HG03432 (cell line): Measurements from ENCODE around the gene ROBO2.

Experiments
- ATAC-seq: cut with Tn5 transposase; IDR thresholded peaks from one replicate; pipeline ENCODE4 v1.9.1; 2021; ENCODE audit warnings: mild to moderate bottlenecking, moderate library complexity; ENCODE audit not compliant: unreplicated experiment

The ROBO2 gene, protein sequence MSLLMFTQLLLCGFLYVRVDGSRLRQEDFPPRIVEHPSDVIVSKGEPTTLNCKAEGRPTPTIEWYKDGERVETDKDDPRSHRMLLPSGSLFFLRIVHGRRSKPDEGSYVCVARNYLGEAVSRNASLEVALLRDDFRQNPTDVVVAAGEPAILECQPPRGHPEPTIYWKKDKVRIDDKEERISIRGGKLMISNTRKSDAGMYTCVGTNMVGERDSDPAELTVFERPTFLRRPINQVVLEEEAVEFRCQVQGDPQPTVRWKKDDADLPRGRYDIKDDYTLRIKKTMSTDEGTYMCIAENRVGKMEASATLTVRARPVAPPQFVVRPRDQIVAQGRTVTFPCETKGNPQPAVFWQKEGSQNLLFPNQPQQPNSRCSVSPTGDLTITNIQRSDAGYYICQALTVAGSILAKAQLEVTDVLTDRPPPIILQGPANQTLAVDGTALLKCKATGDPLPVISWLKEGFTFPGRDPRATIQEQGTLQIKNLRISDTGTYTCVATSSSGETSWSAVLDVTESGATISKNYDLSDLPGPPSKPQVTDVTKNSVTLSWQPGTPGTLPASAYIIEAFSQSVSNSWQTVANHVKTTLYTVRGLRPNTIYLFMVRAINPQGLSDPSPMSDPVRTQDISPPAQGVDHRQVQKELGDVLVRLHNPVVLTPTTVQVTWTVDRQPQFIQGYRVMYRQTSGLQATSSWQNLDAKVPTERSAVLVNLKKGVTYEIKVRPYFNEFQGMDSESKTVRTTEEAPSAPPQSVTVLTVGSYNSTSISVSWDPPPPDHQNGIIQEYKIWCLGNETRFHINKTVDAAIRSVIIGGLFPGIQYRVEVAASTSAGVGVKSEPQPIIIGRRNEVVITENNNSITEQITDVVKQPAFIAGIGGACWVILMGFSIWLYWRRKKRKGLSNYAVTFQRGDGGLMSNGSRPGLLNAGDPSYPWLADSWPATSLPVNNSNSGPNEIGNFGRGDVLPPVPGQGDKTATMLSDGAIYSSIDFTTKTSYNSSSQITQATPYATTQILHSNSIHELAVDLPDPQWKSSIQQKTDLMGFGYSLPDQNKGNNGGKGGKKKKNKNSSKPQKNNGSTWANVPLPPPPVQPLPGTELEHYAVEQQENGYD (N-terminal part only)

DNA sequence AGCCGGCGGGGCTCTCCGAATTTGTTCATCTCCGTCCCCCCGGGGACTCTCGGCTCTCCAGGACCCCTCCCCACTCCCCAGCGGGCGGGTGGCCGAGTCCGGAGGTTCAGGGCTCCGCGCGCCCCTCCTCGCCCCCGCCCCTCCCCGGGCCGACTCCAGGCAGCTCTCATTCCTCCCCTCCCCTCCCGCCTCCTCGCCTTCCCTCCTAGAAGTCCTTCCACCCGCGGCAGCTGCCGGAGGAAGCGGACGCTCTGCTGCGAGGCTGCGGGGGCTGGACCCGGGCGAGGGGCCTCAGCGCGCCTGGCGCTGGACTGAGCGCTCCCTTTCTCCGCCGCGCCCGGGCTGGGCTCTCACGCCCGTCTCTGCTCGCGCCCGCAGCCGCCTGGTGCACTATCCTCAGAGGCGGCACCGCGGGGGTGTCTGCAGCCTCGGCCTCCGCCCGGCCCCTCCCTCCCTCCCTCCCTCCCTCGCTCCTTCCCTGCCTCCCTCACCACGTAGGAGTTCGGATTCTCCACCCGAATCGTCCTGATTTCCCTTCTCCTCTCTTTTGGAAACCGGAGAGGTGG, at the start of gene ROBO2:
Gene ROBO2, plus strand, starts transcription at position 494 of the 566 bp plus-strand sequence. CDS start 687 bp downstream, outside the sequence.
- ATAC-seq: no peak

DNA sequence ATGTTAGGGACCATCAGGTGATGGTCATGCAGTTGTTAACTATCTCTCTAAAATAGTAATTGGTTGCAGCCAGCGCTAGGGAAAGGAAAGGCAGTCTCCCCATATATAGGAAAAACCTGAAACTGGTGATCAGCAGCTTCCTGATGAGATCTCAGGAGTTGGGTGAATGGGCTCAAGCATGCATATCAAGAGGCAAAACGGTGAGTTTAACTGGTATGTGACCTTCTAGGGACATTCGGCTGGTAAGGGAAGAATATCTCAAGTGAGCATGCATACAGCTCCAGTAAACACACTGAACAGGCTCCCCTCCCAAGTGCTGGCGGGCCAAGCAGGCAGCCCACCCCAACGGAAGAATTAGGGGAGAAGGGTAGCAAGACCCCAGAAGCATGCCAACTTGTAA, 49.3 kb upstream of the ROBO2 start:
- no peak for ATAC-seq

DNA sequence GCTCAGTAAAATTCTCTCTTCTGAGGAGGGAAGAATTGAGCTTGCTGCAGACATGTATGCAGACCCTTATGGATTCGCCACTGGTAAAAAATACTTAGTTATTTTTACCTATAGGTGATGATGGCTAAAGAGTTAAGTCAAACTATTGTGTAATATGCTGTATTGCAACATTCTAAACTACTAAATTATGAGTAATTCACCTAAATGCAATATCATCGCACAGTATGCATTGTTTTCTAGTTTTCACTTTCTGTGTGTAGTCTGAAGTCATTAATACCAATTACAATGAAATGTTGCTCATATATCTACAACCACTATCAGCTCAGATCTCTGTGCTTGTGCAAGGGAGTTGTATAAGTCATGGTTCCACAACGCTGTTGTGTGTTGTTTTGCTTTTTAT, 48.7 kb upstream of the ROBO2 start:
- ATAC-seq: no peak

DNA sequence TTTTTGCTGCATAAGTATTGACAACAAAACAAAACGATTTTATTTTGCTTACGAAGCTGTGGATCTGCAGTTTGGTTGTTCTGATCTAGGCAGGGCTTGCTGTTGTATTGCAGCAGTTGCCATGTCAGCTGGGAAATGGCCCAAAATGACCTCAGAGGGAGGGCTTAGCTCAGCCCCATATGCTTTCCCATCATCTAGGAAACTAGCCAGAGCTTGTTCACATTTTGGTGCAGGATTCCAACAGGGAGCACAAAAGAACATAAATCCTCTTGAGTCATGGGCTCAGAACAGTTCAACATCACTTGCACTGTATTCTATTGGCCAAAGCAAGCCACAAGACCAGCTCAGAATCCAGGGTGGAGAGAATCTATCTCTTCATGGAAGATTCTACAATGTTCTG, 42.2 kb upstream of the ROBO2 start:
- ATAC-seq: no peak

DNA sequence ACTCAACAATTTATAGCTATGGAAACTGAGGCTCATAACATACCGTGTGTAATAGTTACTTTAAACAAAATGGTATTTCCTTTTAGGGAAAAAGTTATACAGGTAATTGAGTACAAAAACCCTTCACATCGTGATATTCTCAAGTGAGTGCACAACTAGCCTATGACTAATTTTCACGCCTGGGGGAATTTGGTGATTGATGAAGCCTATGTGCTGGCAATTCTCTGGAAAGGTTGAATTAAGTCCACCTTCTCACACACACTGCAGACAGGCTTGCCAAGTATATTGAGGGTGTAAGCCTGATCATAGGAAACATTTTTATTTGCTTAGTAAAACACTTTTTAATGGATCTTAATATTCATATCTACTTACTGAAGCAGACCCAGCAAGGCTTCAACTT, 41.3 kb upstream of the ROBO2 start:
- no peak for ATAC-seq

DNA sequence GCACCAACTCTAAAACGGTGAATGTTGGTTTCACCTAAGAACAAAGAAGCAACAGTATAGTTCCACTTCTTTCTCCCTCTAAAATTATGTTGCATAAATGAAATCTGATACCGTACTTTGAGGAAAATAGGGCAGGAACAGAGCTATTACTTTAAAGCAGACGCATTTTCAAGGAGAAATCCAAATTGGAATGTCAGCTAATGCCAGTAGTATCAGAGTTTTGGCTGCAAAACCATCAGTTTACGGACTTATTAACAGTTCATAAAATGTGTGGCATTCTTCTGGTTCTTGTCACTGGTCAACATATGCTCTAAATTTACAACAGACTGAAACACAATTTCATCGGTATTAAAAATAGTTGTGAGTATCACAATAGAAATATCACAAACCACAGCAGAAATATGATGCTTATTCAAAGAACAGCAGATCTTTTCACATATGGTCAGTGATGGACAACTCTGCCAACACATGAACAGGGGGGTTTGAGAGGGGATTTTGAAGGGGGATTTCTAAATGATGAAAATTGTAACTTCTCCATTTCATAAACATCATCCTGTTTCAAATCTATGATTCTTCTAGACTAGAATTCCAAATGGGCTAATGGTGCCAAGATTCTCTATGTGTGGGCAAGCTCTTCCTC, 38.7 kb upstream of the ROBO2 start:
- no peak for ATAC-seq

DNA sequence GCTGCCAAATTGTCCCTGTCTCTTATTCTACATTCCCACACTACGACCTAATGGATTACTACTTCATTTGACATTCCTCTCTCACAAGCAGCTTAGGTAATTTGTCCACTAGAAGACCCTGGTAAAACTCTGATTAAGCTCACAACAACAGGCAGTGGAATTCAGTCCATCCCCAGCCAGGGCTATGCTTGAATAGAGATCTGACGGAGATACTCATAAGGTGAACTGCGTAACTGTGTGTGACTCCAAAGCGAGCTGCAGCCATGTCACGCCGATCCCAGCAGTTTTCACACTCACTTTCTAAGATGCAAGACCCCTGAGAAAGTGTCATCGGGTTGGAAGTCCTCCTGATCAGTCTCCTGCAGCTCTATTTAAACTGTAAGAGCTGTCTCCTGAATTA, 25.7 kb upstream of the ROBO2 start:
- ATAC-seq: no peak

DNA sequence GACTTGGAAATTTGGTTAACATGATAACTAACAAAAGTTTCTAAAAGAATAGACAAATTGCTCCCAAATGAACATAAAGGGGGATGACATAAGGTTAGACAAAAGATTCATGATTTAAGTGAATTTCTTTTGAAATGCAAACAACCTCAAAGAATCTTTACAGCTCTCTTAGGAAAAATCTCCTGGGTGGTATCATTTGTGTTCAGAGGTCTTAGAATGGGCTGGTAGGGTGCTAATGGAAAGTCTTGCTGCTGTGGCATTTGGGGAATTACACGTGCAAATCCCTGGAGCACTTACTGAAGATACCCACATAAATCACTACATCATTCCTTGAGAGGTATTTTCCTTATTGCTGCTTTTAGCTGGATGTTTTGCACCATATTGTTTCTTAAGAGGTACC, 14.4 kb upstream of the ROBO2 start:
- ATAC-seq: no peak

DNA sequence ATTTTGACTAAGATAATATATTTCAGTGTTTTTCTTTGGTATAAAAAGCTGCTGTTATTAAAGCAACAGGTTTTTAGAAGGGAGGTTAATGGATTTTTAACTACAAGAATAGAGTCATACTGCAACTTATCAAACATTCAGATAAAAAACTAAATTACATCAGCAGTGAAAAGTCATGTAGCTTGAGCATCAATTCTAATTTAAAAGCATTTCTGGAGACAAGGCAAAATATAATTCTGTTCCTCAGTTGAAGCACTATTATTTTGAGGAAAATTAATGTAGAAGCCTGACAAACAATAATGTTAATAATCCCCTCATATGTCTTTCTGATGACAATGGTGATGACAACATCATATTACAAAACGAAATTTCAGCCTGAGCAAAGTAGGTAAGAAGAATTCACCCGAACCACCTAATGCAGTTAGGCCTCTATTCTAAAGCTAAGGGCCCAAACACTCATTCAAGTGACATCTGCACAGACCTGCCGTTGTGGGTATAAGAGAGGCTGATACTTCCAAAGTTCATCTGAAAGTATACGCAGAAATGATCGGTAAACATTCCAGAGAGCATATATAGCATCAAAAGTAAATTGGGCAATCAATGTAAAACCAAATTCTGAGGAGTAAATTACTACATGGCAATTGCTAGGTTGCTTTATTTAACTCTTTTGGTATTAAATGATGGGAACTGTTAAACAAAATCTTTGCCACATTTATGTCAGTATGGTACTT, 12.8 kb upstream of the ROBO2 start:
- no peak for ATAC-seq

DNA sequence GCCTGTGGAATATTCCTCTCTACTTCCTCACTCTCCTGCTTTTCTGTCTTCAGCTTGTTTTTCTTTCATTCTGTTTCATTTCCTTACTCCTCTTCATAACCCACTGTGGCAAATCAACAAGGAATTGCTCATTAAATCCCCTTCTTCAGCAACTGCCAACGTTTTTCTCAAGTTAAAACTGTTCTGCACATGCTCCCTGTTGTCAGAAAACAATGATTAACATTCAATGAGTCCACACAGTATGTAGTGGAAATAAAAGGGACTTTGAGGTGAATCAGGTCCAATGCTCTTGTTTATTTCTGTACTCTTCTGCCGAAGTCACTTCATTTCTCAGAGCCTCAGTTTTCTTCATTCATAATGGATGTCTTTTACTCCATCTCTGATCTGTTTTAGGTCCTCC, 11.9 kb upstream of the ROBO2 start:
- no peak for ATAC-seq

DNA sequence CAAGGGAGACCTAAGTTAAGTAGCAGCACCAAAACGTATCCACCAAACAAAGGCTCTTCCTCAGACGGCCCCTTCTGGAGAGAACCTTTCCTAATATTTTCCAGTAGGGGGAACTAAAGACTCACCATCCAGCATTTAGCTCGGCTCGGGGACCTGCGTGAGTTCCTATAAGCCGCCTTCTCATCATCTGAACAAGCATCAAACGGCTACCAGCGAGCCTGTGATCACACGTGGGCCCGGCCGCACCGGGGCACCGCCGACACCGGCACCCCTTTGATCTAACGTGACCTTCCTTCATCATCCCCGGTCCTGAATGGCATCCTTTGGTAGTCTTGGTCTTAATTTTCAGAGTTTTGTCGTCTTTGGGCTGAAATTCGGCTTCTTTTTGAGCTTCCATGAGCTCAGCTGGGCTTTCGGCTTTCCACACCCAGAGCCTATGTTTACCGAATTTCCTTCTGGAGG, 1.4 kb upstream of the ROBO2 start:
- ATAC-seq: peak; percentile 86

DNA sequence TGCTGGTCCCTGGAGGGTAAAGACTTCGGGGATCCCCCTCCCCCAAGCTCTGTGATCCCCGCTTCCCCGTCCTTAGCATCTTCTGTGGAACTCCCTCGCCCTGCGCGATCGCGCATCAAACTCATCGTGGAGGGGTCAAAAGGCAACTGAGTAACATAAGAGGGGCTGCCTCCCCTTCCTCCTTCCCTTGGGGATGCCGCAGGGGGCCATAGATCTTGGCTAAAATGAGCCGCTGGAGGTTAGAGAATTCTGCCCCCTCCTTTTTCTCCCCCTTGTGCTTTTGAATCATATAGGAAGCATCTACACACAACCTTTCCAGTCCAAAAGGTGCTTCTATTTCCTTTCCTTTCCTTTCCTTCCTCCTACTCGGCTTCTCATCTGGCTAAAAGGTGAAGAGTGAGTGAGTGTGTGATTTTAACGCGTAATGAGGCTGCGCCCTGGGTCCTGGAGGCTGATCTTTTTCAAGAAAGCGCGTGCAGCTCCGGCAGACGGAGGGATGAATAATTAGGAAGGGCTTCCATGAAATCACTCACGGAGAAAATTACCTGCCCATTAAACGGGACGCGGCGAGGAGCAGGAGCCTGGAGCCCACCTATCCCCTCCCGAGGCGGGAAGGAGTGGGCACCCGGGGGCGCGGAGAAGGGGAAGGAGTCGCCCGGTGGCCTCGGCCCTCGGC, 831 bp upstream of the ROBO2 start:
- ATAC-seq: no peak

DNA sequence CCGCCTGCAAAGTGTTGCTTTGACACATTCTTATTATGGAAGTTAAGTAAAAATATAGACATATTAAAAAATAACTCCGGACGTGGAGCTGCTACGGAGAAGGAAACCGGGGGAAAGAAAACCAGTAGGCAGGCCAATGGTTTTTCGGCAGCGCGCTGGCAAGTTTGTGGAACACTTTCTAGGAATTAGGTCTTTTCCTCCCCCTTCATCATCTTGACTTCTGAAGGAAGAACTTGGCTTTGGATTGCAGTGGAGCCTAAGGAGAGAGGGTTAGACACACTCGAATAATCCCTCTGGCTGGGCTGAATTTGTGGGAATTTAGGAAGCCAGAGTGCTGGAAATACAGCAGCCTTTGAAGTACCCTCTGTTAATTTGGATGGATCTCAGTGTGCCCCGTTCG, 317 bp downstream of the ROBO2 start:
- no peak for ATAC-seq

DNA sequence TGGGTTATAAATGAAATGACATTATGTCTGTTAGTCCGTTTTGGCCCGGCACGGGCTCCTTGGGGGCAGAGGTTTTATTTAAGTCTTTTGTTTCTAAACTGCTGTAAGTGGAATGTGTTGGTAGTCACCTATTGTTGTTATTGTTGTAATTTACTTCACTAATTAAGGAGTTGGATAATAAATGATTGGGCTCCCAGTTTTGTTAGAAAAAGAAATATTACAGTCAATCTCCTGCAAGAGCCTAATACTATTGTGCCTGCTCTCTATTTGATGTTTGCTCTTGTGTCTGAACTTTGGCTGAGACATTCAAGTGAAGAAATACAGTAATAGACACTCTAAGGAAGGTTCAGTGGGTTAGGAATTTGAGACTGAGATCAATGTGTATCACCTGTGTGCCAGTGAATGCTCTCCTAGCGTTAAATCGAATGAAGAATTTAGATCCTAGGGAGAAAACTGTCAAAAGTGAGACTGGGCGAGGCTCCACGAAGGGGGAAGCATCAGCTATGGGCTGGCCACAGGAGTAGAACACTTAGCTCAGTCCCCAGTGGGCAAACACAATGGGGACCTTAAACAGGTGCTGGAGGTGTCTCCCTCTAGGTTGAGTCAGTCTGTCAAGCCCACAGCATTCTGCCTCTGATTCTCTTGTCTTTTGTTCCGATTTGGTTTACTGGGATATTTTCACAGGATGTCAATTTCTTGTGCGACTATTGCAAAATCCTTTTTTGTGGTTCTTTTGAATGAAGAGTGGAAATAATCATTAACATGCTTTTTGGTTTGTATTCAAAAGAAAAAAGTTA, 1.2 kb downstream of the ROBO2 start:
- no peak for ATAC-seq

DNA sequence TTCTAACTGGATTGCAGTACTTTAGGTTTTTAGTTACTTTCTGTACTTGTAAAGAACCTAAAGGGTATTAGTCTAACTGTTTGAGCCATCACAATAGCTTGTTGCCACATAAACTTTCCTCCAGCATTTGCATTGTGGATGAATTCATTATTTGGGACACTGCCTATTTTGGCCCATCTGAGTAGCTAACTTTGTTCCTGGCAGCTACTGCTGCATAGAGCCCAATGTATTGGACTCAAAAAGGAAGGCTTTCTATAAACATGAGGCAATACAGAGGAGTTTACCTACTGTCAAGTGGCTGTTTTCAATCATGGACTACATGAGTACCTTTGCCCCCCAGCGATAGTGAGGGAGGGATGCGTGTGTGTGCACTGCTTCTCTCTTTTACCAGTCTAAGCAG, 1.9 kb downstream of the ROBO2 start:
- no peak for ATAC-seq

DNA sequence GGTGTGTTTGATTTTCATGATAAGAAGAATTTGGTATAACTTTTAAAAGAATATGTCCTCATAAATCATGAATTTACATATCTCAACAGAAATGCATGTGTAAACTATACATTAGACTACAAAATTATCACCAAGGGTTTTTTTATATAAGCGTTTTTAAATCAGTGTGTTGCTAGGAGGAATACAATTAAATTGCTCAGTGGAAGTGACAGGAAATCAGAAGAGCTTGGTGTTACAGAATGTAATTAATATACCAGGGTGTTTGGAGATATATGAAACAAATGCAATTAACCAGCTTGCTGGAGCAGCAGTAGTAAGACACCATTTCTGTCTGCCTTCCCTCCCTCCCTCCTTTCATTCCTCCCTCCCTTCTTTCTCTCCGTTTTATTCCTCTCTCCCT, 2.4 kb downstream of the ROBO2 start:
- ATAC-seq: no peak

DNA sequence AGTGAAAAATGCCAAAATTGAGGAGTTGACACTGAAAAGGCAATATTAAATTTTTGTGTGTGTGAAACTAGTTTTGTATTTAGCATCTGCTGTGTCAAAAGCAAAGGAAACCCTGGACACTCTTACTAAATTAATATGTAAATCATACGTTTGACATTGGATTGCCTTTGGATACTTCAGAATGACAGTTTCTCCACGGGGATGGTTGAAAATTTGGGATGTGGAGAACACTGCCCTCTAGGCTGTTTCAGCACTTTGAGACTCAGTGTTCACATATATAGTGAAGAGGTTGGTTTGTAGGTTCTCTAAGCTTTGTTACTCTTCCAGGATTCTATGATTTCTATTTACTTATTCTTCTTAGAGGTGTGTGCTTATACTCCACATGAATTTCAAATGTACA, 3.0 kb downstream of the ROBO2 start:
- ATAC-seq: no peak

DNA sequence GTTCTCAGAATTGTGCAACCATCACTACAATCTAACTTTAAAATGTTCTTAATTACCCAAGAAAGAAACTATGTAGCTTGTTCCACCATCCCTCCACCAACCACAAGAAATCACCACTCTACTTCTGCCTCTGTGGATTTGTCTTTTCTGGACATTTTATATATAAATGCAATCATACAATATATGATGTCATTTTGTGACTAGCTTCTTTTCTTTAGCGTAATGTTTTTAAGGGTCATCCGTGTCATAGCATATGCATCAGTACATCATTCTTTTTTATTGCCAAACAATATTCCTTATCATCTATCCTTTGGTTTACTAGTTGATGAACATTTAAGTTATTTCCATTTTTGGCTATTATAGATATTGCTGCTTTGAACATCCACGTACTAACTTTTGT, 5.8 kb downstream of the ROBO2 start:
- ATAC-seq: no peak

DNA sequence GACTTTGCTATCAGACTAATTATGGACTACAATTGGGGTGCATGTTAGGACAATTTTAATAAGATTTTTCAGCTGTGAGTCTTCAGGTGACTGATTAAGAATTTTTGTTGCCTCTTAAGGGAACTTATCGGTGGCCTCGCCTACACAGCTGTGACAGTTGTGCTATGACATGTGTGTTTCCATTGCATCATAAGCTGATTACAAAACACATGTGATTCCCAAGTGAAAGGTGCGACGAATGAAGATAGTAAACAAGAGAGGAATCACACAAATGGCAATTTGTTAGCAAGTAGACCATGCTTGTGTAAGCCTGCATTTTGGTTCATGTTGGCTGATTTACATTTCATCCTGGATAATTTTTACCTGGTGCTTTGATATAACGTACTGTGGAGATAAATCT, 8.3 kb downstream of the ROBO2 start:
- no peak for ATAC-seq
